ENCODE measurements around the gene OVOL2.
A peak's percentile ranks its signal among the peaks of the same experiment; 100 is the strongest.
"Not testable (repeated sequence)": the region's sequence is repeated elsewhere in the genome, so short reads cannot be mapped to it uniquely, and the experiment has no call there.

OVOL2 gene

GRCh38 chr20:18057101-18057993 is at the start of gene OVOL2:
Gene OVOL2 (minus strand): TSS chr20:18057916. CDS start chr20:18057634, 282 bp downstream.
- peak in 4 of 42 donors; percentile 7 to 42 (median 18) for DNase-seq
- intact Hi-C loops (cut with DNase I) = no loop called here

- intact Hi-C loops (cut with DNase I) = no loop called here
- DNase-seq = no peak
These were observed 45.8 kb upstream of the OVOL2 start for GRCh38 chr20:18103497-18103896.

DNA sequence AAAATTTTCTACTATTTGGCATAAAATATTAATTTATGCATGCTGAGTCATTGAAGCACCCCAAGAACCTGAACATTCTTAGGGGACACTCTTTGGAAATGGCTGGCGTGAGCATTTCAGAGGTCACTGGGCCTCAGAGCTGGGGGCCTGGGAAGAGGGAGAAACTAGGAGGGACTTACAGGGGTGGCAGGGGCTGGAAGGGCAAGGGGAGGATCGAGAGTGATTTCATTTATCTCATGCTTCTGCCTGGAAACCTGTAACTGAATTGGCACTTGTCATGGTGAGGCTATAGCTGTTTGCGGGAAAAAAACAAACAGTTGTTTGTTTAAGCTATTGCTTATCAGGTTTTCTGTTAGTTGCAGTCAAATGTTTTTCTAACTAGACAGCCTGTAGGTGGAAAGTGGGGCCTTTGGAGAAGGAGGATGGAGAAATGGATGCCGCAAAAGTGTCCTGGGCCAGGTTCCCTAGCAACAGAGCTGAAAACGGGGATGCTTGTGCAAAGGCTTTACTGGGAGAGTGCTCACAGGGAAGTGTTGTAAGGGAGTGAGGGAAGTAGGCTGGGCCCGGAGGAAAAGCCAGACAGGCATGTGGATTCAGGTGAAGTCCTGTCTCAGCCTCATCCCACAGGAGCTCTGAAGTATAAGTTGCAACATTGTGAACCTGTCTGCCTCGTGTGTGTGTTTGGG is 43.6 kb upstream of the OVOL2 start:
- DNase-seq = no peak
- intact Hi-C loops (cut with DNase I) = no loop called here

DNA sequence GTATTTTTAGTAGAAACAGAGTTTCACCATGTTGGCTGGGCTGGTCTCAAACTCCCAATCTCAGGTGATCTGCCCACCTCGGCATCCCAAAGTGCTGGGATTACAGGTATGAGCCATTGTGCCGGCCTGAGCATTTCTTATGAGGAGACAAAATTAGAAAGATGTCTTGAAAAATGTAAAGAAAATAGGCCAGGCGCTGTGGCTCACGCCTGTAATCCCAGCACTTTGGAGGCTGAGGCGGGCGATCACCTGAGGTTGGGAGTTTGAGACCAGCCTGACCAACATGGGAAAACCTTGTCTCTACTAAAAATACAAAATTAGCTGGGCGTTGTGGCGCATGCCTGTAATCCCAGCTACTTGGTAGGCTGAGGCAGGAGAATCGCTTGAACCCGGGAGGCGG is 42.9 kb upstream of the OVOL2 start:
- DNase-seq = peak in 1 of 42 donors; percentile 31

GRCh38 chr20:18094191-18094590 is 36.5 kb upstream of the OVOL2 start:
- DNase-seq = peak in 1 of 42 donors; percentile 17
- intact Hi-C loops (cut with DNase I) = no loop called here

More for the DNA sequence above, 42.9 kb upstream of the OVOL2 start:
- intact Hi-C loops (cut with DNase I) = not testable (repeated sequence)

DNA sequence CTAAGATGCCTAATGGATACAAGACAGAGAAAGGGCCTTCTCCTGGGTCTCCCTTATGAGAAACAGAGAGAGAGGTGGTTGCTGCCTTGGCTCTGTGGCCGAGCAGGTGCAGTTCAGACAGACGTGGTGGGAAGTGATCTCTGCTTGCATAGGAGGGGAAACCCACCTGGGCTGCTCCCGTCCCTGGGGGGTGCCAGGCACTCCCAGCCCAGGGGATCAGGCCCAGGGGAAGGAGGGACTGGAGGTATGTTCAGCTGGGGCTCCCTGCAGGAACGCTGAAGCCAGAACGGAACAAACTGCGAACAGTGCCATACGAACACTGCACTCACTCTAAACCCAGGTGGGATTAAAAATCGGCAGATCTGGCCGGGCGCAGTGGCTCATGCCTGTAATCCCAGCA is 35.7 kb upstream of the OVOL2 start:
- peak in 2 of 42 donors; percentile 17 to 20 for DNase-seq
- intact Hi-C loops (cut with DNase I) = no loop called here

DNA sequence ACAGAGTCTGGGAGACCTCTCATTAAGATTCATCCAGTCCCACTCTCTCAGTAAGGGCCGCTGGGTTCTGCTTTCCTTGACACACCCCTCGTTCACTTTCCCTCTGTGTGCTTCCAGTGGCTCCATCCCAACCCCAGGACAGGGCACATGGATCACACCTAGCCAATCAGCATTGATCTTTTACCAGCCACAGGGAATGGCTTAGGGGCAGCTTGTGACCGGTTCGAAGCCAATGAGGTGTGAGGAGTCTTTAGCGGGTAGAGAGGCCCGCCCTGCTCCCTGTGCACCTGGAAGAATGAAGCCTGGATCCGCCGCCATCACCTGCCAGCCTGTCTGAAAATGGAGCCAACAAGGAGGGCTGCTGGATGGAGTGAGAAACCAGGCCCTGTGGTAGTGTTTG is 35.2 kb upstream of the OVOL2 start:
- intact Hi-C loops (cut with DNase I) = no loop called here
- DNase-seq = peak in 2 of 42 donors; percentile 2 to 20

DNA sequence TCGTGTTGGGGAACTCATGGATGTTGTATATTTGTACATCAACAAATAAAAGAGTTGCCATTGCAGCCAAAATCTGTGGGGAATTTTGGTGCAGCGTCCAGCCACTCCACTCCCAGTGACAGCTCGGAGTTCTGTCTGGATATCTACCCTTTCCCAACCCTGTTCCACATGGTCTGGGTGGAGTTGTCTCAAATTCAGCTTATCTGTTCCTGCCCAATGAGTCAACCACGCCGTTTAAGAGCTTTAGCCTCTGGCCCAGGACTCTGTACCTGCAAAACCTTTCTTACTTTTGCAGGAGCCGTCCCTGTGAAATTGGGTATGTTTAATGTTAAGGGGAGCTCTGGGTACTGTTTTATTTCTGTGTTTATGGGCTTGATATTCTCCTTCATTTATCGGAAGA is 33.9 kb upstream of the OVOL2 start:
- peak in 2 of 42 donors; percentile 13 to 26 for DNase-seq
- intact Hi-C loops (cut with DNase I) = no loop called here

DNA sequence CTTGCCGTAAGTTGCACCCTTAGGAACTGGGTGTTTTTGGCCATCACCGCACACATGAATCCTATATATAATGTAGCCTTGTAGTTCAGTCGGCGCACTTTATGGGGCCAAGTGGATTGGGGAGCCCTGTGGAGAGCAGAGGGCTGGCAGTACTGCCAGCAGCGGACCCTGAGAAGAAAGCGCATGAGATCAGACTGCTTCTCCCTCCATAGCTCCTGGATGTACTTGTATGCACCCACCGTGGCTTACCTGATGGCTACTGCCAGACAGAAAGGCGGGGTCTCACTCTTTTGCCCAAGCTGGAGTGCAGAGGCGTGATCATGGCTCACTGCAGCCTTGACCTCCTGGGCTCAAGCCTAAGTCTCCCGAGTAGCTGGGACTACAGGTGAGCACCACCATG is 32.8 kb upstream of the OVOL2 start:
- DNase-seq = peak in 2 of 42 donors; percentile 14 to 22
- intact Hi-C loops (cut with DNase I) = no loop called here

DNA sequence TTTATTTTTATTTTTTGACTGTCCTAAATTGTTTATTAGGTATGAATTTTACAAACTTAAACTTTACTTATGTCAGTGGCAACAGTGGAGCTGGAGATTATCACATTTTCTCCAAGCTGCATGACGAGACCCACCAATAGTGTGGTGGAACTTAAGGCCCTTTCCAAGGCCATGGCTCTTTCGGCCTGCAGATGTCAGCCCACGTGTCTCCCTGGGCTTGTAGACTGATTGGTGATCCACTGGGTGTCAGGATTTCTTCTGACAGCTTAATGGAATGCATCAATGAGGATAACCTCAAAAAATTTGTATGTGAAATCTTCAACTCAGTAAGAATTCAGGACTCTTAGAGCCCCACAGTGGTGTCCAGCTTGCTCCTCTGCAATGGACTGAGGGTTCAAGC is 32.3 kb upstream of the OVOL2 start:
- DNase-seq = peak in 3 of 42 donors; percentile 4 to 43 (median 8)
- intact Hi-C loops (cut with DNase I) = no loop called here

DNA sequence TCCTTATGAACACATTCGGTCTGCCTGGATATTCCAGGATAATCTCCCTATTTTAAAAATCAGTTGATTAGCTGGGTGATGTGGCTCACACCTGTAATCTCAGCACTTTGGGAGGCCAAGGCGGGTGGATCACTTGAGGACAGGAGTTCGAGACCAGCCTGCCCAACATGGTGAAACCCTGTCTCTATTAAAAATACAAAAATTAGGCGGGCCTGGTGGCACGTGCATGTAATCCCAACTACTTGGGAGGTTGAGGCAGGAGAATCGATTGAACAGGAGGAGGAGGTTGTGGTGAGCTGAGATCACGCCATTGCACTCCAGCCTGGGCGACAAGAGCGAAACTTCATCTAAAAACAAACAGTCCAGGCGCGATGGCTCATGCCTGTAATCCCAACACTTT is 31.1 kb upstream of the OVOL2 start:
- intact Hi-C loops (cut with DNase I) = not testable (repeated sequence)

GRCh38 chr20:18088298-18088697 is 30.6 kb upstream of the OVOL2 start:
- DNase-seq; intact Hi-C loops (cut with DNase I): not testable (repeated sequence)

More for the DNA sequence above, 31.1 kb upstream of the OVOL2 start:
- DNase-seq = not testable (repeated sequence)

- intact Hi-C loops (cut with DNase I) = no loop called here
- DNase-seq = no peak
These were observed 29.3 kb upstream of the OVOL2 start for GRCh38 chr20:18087054-18087453.

DNA sequence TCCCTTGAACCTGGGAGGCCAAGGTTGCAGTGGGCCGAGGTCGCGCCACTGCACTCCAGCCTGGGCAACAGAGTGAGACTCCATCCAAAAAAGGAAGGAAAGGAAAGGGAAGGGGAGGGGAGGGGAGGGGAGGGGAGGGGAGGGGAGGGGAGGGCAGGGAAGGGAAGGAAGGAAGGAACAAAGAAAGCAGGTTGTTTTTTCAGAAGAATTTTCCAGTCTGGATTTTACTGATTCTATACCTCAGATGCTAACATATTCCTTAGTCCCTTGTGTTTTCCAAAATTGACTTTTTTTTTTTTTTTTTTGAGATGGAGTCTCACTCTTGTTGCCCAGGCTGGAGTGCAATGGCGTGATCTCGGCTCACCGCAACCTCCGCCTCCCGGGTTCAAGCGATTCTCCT is 23.1 kb upstream of the OVOL2 start:
- DNase-seq; intact Hi-C loops (cut with DNase I): not testable (repeated sequence)

- intact Hi-C loops (cut with DNase I) = no loop called here
- no peak for DNase-seq
These were observed 22.1 kb upstream of the OVOL2 start for GRCh38 chr20:18079756-18080353.

DNA sequence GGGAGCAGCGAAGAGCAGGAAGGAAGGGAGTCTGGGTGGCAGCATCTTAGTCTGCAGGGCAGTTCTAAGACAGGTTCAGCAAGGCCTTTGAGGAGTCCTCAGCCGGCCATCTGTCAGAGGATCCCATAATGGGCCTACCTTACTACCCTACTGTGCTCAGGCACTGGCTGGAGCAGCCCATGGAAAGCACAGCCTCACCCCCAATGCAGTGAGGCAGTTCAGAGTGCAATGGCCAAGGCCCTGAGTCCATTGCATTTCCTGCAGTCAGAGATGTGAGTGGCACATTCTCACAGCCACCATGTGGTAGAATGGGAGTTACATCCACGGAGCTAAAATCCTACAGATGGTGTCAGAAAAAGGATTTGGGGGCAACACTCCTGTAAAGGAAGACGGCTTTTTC is 19.4 kb upstream of the OVOL2 start:
- intact Hi-C loops (cut with DNase I) = no loop called here

GRCh38 chr20:18072532-18072931 is 14.8 kb upstream of the OVOL2 start:
- intact Hi-C loops (cut with DNase I) = no loop called here
- no peak for DNase-seq

More for the DNA sequence above, 19.4 kb upstream of the OVOL2 start:
- DNase-seq = no peak

DNA sequence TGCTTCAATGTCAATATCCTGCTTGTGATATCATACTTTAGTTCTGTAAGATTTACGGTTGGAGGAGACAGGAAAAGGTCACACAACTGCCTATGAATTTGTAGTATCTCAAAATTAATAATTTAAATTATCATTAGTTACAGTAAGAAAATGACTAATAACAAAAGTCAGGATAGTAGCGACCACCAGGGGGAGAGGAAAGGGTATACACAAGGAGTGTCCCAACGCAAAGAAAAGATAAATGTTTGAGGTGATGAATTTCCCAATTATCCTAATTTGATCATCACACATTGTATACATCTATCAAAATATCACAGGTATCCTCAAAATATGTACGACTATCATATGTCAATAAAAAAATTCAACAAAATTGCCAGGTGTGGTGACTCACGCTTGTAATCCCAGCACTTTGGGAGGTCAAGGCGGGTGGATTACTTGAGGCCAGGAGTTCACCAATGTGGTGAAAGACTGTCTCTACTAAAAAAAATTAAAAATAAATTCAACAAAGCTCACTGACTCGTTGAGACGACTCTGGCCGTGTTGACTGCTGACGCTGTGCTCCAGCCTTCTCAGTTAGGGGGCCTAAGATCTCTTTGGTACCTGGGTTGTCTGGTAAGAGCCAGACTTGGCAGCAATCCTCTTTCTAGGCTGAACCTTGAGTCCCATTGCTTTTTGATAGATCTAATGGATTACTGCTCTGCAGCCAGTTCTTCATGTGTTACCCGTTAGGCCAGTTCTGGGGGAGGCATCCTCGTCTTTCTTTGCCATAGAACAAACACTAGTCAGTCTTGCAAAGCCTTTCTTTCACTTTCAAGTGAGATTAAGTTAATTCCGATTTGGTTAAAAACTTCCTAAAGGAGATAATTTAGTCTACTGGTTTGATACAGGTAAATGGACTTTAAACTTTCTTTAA is 9.0 kb upstream of the OVOL2 start:
- no peak for DNase-seq
- intact Hi-C loops (cut with DNase I) = no loop called here

DNA sequence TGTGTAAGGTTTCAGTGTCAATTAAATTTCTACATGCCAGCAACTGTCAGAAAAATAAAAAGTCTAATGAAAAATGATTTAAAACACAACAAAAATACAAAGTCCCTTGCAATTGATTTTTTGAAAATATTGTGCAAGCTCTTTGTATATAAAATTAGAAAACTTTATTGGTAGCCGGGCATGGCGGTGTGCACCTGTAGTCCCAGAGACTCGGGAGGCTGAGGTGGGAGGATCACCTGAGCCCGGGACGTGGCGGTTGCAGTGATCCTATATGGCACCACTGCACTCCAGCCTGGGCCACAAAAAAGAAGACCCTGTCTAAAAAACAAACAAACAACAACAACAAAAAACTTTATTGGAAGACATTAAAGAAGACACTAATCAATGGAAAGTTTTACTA is 6.0 kb upstream of the OVOL2 start:
- intact Hi-C loops (cut with DNase I) = no loop called here
- DNase-seq = no peak
